Measurements from ENCODE around the gene OR9A2.

Gene OR9A2

GRCh38 chr7:143054621-143055020 lies 27.7 kb upstream of the OR9A2 start:
- TF ChIP-seq CTCF (conservative IDR thresholded peaks at IDR 0.05) = no peak
- H3K27ac ChIP-seq = no peak overlapping the region

DNA sequence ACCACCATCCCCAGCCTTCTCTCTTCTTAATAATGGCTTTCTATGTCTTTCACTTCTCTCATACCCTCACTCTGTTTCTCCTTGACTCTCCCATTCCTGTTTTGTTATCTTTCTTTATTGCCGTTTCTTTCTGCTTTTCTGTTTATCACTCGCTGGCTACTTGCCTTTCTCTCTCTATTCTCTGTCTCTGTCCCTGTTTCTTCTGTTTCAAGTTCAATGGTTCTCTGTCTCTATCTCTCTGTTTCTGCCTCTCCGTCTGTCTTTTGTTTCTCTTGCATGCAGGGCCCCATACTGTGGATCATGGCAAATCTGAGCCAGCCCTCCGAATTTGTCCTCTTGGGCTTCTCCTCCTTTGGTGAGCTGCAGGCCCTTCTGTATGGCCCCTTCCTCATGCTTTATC lies 25.1 kb upstream of the OR9A2 start, which contains the start of gene OR6V1:
Gene OR6V1, plus strand, starts transcription at position 301 of the 400 bp plus-strand sequence. Its CDS starts 0 bp downstream, at position 301.
- TF ChIP-seq CTCF (conservative IDR thresholded peaks at IDR 0.05) = no peak
- no peak within 1 kb of the TSS for H3K27ac ChIP-seq

DNA sequence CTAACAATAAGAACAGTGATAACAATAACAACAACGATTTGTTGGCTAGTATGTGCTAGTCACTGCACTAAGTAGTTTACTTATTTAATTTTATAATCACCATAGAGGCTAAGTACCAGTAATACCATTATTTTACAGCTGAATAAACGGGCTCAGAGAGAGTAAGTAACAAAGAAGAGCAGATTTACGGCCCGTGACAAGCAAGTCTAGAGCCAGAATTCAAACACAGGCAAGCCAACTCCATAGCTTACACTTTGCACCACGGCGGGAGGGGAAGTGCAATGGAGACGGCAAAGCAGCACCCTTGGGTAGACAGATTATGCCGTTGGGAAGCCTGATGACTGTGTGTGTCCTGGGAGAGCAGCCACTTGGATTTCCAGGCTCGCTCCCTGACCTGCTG lies 24.0 kb upstream of the OR9A2 start:
- no peak for TF ChIP-seq CTCF (conservative IDR thresholded peaks at IDR 0.05)

DNA sequence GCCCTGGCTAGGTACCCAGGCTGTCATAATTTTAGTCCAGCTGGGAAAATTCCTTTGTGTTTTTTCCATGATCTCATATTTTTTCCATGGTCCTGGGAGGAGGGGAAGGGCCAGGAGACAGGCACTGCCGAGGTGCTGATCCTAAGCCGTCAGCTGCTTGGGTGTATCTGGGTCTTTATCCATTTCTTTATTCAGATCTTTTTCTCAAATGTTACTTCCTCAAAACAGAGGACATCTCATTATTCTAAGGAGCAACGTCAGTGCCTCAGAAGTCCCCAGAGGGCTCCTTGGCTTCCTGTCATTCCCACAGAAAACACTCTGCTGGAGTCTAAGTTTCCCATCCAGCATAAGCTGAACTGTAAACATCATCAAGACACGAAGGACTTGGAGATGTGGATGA lies 22.4 kb upstream of the OR9A2 start:
- H3K27ac ChIP-seq = no peak overlapping the region
- TF ChIP-seq CTCF (conservative IDR thresholded peaks at IDR 0.05) = no peak

More for the DNA sequence above, 24.0 kb upstream of the OR9A2 start:
- H3K27ac ChIP-seq = no peak overlapping the region

DNA sequence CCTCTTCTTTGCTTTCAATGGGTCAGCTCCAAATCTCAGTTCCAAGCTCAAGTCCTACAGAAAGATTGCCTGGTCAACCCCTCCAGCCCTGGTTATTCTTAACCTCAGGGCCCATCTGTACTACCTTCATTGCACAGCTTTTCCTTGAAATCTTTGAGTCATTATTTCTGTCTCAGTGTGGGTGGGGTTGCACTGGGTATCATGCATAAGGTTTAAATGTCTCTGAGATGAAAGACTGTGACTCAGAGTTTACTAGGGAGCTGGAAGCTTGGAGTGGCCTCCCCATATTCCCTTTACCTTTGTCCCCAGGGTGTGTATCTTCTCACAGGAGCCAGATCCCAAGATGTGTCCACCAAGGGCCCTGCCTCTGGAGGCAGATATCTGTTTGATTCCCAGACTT lies 21.9 kb upstream of the OR9A2 start:
- TF ChIP-seq CTCF (conservative IDR thresholded peaks at IDR 0.05) = no peak

DNA sequence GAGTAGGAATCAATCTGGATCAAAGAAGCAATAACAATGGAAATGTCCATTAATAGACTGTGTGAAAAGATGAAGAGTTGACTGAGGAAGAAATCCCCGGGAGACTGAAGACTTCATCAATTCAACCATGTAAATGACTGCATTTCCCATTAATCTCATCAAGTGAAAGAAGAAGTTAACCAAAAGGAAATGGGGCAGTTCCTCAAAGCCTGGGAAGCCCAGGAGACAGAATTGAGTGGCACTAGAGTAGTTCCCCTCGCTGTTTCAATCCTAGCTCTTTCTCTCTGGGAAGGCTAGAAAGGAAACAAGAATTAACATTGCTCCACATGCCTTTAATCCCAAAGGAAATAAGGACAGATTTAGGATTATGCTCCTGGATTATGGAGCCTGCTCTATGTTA lies 20.4 kb upstream of the OR9A2 start:
- TF ChIP-seq CTCF (conservative IDR thresholded peaks at IDR 0.05) = no peak
- peak overlapping the region; percentile 71 for H3K27ac ChIP-seq

More for the DNA sequence above, 21.9 kb upstream of the OR9A2 start:
- H3K27ac ChIP-seq = no peak overlapping the region

DNA sequence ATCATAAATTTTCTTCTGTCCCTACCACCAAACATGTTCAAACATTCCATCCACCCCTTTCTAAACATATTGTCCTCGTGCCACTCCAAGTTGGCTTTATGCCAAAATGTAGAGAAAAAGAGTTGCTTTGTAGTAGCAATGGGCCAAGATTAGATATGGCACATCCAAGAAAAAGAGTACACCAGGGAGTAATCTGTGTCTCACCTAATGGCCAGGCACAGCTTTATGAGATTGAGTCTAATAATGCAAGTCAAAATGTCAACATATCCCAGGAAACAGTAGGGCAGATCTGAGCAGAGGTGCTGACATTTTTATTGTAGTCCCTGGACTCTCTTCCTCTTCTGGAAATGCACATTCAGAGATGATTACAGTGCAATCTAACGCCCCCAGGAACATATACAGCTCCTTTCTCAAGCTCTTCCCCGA lies 19.5 kb upstream of the OR9A2 start:
- peak overlapping the region; percentile 71 for H3K27ac ChIP-seq
- no peak for TF ChIP-seq CTCF (conservative IDR thresholded peaks at IDR 0.05)

Measured in VCaP (cell line).